Ovary (tissue), 9 donors: Measurements from ENCODE around the gene DGKI. TPM values are rescaled to one million over a fixed set of nuclear protein-coding genes. Genes with fewer than 3 reads are reported as not detected.

Experiments used
- DNase-seq, 5 donors: peaks; one replicate each; pipeline ENCODE4 v3.0.0-alpha.2; 2019 to 2020
- H3K27ac ChIP-seq, 2 donors: fragments of 200-600 bp; one replicate each; pipeline versions ENCODE4 v1.5.1 to v1.8.0; 2019 to 2022
- H3K27me3 ChIP-seq: fragments of 200-600 bp; one replicate; pipeline ENCODE4 v1.8.0; 2022
- H3K36me3 ChIP-seq: fragments of 200-600 bp; sonication (generic); one replicate; pipeline ENCODE4 v1.5.1; 2019
- H3K4me1 ChIP-seq: one replicate; pipeline ENCODE4 v1.8.1; 2013; ENCODE audit warnings: mild to moderate bottlenecking, moderate library complexity; ENCODE audit not compliant: insufficient read depth
- H3K4me3 ChIP-seq: fragments of 200-600 bp; sonication (generic); one replicate; pipeline ENCODE4 v1.5.1; 2017
- H3K9me3 ChIP-seq, 2 donors: fragments of 200-600 bp in 1 of 2; sonication (generic) in 1 of 2; one replicate each; pipeline versions ENCODE4 v1.5.1 to v1.8.1; 2013 to 2019; ENCODE audit warnings: mild to moderate bottlenecking in 1 of 2, moderate library complexity in 1 of 2
- EP300 ChIP-seq: sonication (generic); formaldehyde crosslinking; IDR thresholded peaks from one replicate; pipeline ENCODE4 v1.6.1; 2017; ENCODE audit warnings: antibody characterized with exemption
- POLR2A ChIP-seq: fragments of 450-650 bp; IDR thresholded peaks from one replicate; pipeline ENCODE4 v1.6.1; 2017; ENCODE audit warnings: antibody characterized with exemption, mild to moderate bottlenecking, moderate library complexity
- WGBS, 3 donors: extraction: QIAGEN DNeasy Blood & Tissue Kit in 1 of 3; methylation state at CpG; one replicate each; pipeline versions ENCODE4 v1.1.5 to v1.1.7; 2013 to 2017; 5-methylcytosine and 5-hydroxymethylcytosine counted together
- intact Hi-C, 4 donors: fragments of 100-400 bp; cut with DNase I; formaldehyde crosslinking; loops; one replicate each; pipeline versions ENCODE4 v1.11.0 to v1.15.1; 2022 to 2023
- polyA plus RNA-seq, 2 donors: library from polyadenylated mRNA; stranded (reverse); fragments of 200-250 nt in 1 of 2; fragments of 350-450 nt in 1 of 2; fragmentation: Illumina TruSeq in 1 of 2; extraction: RNeasy Lipid Tissue Mini Kit (QIAGEN cat#74804) in 1 of 2; gene quantifications; one replicate each; pipeline ENCODE4 v1.2.3, GENCODE V29; 2013 to 2014
- total RNA-seq, 7 donors: library from RNA; depleted of rRNA in 2 of 7; stranded (reverse); fragments of >200 nt in 2 of 7; fragmentation: NEBNext Ultra II Directional in 3 of 7; extraction: Animal tissue kit (Norgen Biotek cat#: 25700) in 3 of 7; gene quantifications; one replicate each; pipeline versions ENCODE4 v1.1.0 to v1.2.4, GENCODE V29; 2016 to 2023
- TF ChIP-seq, protein P1 (sequence below), 3 donors: fragments of 450-650 bp in 2 of 3; fragments of 200-600 bp in 1 of 3; IDR thresholded peaks; one replicate each; pipeline versions ENCODE4 v1.5.1 to v1.8.0; 2016 to 2022; ENCODE audit warnings: antibody characterized with exemption in 3 of 3, mild to moderate bottlenecking in 1 of 3
- donor health status: DM: no; HTN: no; CAD: no; lungs with moderate emphysema.
- donor health status: DM: no; HTN: no; CAD: no.
- donor health status: Bipolar disorder and iron deficiency.
- donor health status: DM: yes; HTN: yes; CAD: no.
- donor health status: DM: no; HTN: no; CAD: no.
- donor health status: DM: yes; HTN: yes; CAD: no.

DGKI gene
- total and polyA plus RNA-seq, 9 donors = 0.10 to 1.3 (median 0.29) TPM

DNA sequence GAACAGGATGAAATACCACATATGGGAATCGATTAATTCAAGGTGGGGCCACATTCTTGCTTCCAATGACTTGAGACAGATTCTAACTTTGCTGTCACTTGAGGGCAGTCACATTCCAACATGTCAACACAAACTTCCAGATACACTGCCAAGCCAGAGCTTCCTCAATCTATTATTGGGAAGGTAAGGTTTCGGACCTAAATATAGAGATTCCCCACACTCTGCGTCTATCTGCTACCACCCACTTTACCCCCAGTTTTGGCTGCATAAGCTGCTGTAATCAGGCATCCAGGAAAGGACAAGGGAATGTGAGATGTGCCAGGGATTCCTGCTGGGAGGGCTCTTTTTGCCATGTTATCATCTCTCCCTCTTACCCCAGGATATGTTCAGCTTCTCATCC, 20.5 kb upstream of the DGKI start:
- Histone ChIP-seq H3K27ac (no peak overlapping the region), H3K27me3 (no peaks in the 10 kb centered on the region), H3K36me3 (no peaks in the 10 kb centered on the region), H3K4me1 (peaks cover 2% of the 10 kb centered on the region), H3K9me3 (no peaks in the 10 kb centered on the region), H3K4me3 (no peak overlapping the region)
- 93 to 98% (median 94%) methylated on average over 3 of the region's 3 CpGs for WGBS, 3 donors
- no peak for DNase-seq
- no peak for TF ChIP-seq EP300
- no peak for TF ChIP-seq POLR2A
- TF ChIP-seq, protein P1, sequence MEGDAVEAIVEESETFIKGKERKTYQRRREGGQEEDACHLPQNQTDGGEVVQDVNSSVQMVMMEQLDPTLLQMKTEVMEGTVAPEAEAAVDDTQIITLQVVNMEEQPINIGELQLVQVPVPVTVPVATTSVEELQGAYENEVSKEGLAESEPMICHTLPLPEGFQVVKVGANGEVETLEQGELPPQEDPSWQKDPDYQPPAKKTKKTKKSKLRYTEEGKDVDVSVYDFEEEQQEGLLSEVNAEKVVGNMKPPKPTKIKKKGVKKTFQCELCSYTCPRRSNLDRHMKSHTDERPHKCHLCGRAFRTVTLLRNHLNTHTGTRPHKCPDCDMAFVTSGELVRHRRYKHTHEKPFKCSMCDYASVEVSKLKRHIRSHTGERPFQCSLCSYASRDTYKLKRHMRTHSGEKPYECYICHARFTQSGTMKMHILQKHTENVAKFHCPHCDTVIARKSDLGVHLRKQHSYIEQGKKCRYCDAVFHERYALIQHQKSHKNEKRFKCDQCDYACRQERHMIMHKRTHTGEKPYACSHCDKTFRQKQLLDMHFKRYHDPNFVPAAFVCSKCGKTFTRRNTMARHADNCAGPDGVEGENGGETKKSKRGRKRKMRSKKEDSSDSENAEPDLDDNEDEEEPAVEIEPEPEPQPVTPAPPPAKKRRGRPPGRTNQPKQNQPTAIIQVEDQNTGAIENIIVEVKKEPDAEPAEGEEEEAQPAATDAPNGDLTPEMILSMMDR (IDR thresholded peaks at IDR 0.05) = no peak
- intact Hi-C loops = no loop called here

DNA sequence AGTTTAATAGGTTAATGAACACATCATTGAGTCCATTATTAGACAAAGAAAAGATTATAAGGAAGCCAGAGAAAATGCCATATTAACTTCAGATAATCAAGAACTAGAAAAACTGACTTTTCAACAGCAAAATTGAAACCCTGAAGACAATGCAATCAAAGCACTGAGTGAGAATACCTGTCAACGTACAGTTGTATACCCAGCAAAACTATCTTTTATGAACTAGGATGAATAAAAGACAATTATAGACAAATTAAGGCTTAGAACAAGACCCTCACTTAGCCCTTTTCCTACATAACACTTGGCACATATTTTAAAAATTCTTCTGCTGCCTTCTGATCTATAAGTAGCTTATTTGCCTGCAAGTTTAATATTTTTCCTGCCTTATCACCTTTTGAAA, 19.0 kb upstream of the DGKI start:
- H3K36me3 ChIP-seq = no peaks in the 10 kb centered on the region
- H3K27ac ChIP-seq = no peak overlapping the region

DNA sequence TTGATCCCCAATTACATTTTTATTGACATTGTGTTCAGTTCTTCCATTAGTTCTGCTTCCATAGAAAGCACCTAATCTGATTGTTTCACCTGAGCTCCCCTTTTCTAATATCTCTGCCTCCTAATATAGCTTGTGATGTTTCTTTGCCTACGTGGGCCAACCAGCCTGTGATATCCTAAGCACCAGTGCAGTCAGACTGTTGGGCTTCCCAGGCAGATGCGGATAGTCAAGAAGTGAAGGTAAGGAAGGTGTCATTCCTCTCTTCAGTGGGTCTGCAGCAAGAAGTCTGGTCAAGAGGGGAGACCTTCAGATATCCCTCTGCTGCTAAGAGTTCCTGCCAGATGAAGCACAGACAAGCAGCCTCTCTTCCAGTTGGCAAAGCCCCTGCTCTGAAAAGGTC, 16.2 kb upstream of the DGKI start:
- no peak overlapping the region for H3K27ac ChIP-seq
- no peak for DNase-seq
- no peak for TF ChIP-seq EP300
- TF ChIP-seq POLR2A = no peak
- TF ChIP-seq, protein P1 (IDR thresholded peaks at IDR 0.05) = no peak
- H3K4me1 ChIP-seq = no peaks in the 10 kb centered on the region
- intact Hi-C loops = no loop called here
- H3K36me3 ChIP-seq = no peaks in the 10 kb centered on the region
- H3K4me3 ChIP-seq = no peak overlapping the region
- no peaks in the 10 kb centered on the region for H3K27me3 ChIP-seq
- 91 to 94% (median 94%) methylated on average over 2 of the region's 2 CpGs for WGBS, 3 donors
- no peaks in the 10 kb centered on the region for H3K9me3 ChIP-seq

More for the DNA sequence above, 19.0 kb upstream of the DGKI start:
- TF ChIP-seq POLR2A (no peak), EP300 (no peak)
- TF ChIP-seq, protein P1 (IDR thresholded peaks at IDR 0.05) = no peak
- H3K9me3 ChIP-seq = no peaks in the 10 kb centered on the region
- no peak overlapping the region for H3K4me3 ChIP-seq
- 94 to 100% (median 98%) methylated on average over 1 of the region's 1 CpG for WGBS, 3 donors
- intact Hi-C loops = no loop called here
- no peaks in the 10 kb centered on the region for H3K27me3 ChIP-seq
- no peak for DNase-seq
- no peaks in the 10 kb centered on the region for H3K4me1 ChIP-seq

DNA sequence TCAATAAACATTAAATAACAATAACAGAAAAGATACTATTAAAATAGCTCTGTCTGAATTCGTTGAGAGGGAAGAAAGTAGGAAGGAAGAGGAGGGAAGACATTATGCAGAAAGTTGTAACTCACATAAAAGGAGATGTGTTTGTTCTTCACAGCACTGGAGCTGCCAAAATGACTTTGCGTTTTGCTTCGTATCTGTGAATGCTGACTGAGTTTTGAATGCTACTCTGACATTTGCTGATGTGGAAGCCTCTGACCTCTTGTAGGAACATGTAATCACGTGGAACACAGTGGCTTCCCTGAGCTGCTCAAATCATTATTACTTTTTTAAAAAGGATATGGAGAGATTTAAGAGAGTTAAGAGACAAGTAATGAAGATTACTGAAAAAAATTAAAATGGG, 15.6 kb upstream of the DGKI start:
- Histone ChIP-seq H3K9me3 (no peaks in the 10 kb centered on the region), H3K36me3 (no peaks in the 10 kb centered on the region), H3K4me3 (no peak overlapping the region), H3K27ac (no peak overlapping the region), H3K4me1 (no peaks in the 10 kb centered on the region), H3K27me3 (no peaks in the 10 kb centered on the region)
- 61 to 79% (median 70%) methylated on average over 4 of the region's 4 CpGs for WGBS, 3 donors
- no peak for DNase-seq
- intact Hi-C loops = no loop called here
- TF ChIP-seq EP300 = no peak

DNA sequence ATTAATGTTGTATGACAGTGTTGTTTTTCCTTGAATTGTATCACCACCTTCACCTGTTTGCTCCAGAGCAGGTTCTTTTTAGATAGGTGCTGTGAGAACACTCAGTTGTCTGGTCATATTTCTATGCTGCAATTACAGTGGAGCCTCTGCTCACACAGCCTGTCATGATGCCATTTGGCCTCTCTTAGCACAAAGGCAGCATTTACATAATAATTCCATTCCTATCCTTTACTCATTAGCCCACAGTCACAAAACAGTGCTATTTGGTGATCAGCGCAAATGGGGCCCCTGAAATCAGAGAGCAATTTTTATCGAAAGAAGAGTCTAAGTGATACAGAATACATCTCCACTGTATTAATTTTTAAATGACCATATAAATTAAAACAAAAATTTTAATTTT, 13.8 kb upstream of the DGKI start:
- intact Hi-C loops = no loop called here
- DNase-seq = no peak
- Histone ChIP-seq H3K27ac (no peak overlapping the region), H3K9me3 (no peaks in the 10 kb centered on the region), H3K27me3 (no peaks in the 10 kb centered on the region), H3K4me1 (no peaks in the 10 kb centered on the region), H3K36me3 (no peaks in the 10 kb centered on the region), H3K4me3 (no peak overlapping the region)
- TF ChIP-seq EP300 (no peak), POLR2A (no peak)
- TF ChIP-seq, protein P1 (IDR thresholded peaks at IDR 0.05) = no peak
- 94 to 99% (median 95%) methylated on average over 2 of the region's 2 CpGs for WGBS, 3 donors
